LNCaP clone FGC (cell line): ENCODE results near the gene SYT2.
"Not testable (repeated sequence)": the region's sequence is repeated elsewhere in the genome, so short reads cannot be mapped to it uniquely, and the experiment has no call there.

Source experiments
- DNase-seq: peaks from one replicate; pipeline ENCODE4 v3.0.0-alpha.2; 2011; ENCODE audit warnings: low read depth
- H3K4me3 ChIP-seq: 2 replicates; pipeline ENCODE4 v1.5.1; 2011; ENCODE audit warnings: mild to moderate bottlenecking, low read depth, low read length, control low read depth
- CTCF ChIP-seq: IDR thresholded peaks from 2 replicates; pipeline ENCODE4 v1.5.1; 2012; ENCODE audit warnings: mild to moderate bottlenecking; ENCODE audit not compliant: control insufficient read depth, insufficient read depth; ENCODE audit errors: extremely low read depth

SYT2 gene

DNA sequence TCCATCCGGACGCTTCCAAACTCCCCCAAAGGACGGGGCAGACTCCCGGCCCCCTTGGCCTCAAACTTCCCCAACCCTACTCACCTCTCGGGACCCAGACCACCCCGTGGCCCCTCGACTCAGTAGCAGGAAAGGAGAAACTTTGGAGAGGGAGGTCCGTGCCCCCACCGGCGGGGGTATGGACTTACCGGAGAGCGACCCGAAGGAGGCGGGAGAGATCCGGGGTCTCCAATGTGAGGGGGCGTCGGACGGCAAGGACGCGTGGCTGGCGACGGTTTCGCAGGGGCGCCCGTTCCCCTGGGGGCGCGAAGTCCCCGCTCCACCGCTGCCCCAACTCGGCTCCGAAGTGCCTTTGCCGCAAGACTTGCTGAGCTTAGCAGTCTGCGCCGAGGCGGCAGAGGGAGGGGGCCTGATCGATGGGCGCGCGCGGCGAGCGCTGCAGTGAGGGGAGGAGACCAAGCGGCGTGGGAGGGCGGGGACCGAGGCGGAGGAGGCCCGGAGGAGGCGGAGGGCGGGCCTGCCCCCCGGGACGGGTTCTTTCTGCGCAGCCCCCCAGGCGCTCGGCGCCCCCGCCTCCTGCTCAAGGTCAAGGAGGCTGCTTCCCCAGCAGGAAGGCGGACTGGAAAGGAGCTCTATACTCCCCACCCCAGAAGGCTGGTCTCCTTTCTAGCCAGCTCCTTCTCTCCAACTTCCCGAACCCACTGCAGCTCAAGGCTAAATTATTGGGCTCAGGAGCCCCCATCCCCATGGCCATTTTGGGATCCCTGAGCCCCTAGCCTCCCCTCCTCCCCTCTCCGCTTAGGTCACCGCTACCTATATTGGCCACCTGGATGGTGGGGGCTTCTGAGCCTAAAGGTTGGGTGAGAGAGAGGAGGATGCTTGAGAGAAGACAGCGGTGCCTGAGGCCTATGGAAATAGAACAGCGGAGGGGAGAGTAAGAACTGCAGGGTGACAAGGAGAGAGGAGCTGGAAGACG, at the start of gene SYT2:
Gene SYT2 (minus strand): TSS at position 385 of the 976 bp plus-strand sequence. CDS start 104,682 bp downstream, outside the sequence.
- no peak for TF ChIP-seq CTCF
- DNase-seq, result no peak
- 0 out of 2 replicates have a peak within 1 kb of the TSS, but pooled peaks have one; percentile 9 for H3K4me3 ChIP-seq

DNA sequence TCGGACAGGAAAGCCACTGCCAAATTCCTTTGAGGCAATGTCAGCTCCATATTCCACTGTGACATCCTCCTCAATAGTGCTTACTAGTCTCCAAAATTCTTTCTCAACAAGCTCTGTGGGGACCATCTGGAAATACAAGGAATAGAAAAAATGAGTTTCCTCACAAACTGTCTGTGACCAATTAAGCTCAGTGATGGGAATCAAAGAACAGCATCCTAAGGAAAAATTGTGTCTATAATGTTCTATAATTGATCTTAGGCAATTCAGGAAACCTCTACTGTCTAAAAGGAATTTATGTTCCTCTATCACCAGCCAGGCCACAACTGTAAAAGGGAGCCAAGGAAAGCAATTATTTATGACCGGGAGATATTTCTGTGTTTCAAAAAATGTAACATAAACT, 46.1 kb upstream of the SYT2 start:
- no peak for DNase-seq
- no peak for TF ChIP-seq CTCF
- no peak overlapping the region for H3K4me3 ChIP-seq

GRCh38 chr1:202754293-202754692, 44.0 kb upstream of the SYT2 start:
- no peak for TF ChIP-seq CTCF
- DNase-seq, result no peak
- H3K4me3 ChIP-seq, result no peak overlapping the region

- TF ChIP-seq CTCF, result no peak
- no peak for DNase-seq
Measured at GRCh38 chr1:202752774-202753173, 42.5 kb upstream of the SYT2 start.

GRCh38 chr1:202750761-202751160, 40.5 kb upstream of the SYT2 start:
- peak; percentile 9; the same call in 1 of the 2 replicates for TF ChIP-seq CTCF
- no peak for DNase-seq
- no peak overlapping the region for H3K4me3 ChIP-seq

More at GRCh38 chr1:202752774-202753173, 42.5 kb upstream of the SYT2 start:
- H3K4me3 ChIP-seq, result no peak overlapping the region

DNA sequence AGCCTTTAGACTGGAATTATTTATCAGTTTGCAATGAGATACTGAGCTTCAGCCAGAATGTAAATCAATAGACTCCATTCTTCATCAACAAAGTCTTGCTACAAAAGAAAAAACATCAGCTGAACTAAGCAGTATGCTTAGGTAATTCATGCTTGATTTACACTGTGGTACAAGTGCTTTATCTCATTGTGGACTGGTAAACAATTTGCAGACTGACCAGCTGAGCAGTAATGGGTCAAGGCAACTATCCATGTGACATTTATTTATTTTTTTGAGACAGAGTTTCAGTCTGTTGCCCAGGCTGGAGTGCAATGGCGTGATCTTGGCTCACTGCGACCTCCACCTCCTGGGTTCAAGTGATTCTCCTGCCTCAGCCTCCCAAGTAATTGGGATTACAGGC, 39.8 kb upstream of the SYT2 start:
- no peak for DNase-seq
- no peak overlapping the region for H3K4me3 ChIP-seq
- no peak for TF ChIP-seq CTCF

- TF ChIP-seq CTCF, result no peak
- DNase-seq, result no peak
- H3K4me3 ChIP-seq, result no peak overlapping the region
Measured at GRCh38 chr1:202745323-202745888, 35.2 kb upstream of the SYT2 start.

- not testable (repeated sequence) for DNase-seq, H3K4me3 ChIP-seq
Measured at GRCh38 chr1:202744770-202745169, 34.5 kb upstream of the SYT2 start.
